WERI-Rb-1 (cell line): ENCODE results near the gene MPND.

Experiments
- DNase-seq: peaks from one replicate; pipeline ENCODE4 v3.0.0-alpha.2; 2020
- H3K27ac ChIP-seq: fragments of 250-450 bp; sonication (Bioruptor Pico); 2 replicates; pipeline ENCODE4 v1.5.1; 2020; ENCODE audit warnings: mild to moderate bottlenecking, moderate library complexity
- H3K27me3 ChIP-seq: fragments of 250-450 bp; sonication (Bioruptor Pico); 2 replicates; pipeline ENCODE4 v1.5.1; 2021; ENCODE audit warnings: mild to moderate bottlenecking, low read depth, moderate library complexity; ENCODE audit not compliant: insufficient read depth, severe bottlenecking
- H3K36me3 ChIP-seq: fragments of 250-450 bp; sonication (Bioruptor Pico); 2 replicates; pipeline ENCODE4 v1.5.1; 2020; ENCODE audit warnings: mild to moderate bottlenecking, moderate library complexity
- H3K4me3 ChIP-seq: 2 replicates; pipeline ENCODE4 v1.5.1; 2011; ENCODE audit warnings: low read depth, mild to moderate bottlenecking, control low read depth, low read length
- H3K9me3 ChIP-seq: fragments of 250-450 bp; sonication (Bioruptor Pico); 2 replicates; pipeline ENCODE4 v1.5.1; 2021; ENCODE audit warnings: mild to moderate bottlenecking, moderate library complexity; ENCODE audit not compliant: severe bottlenecking
- TF ChIP-seq, protein P1 (sequence below): IDR thresholded peaks from 2 replicates; pipeline ENCODE4 v1.5.1; 2011; ENCODE audit warnings: low read depth, mild to moderate bottlenecking, control low read depth, inconsistent platforms, low read length

MPND gene

DNA sequence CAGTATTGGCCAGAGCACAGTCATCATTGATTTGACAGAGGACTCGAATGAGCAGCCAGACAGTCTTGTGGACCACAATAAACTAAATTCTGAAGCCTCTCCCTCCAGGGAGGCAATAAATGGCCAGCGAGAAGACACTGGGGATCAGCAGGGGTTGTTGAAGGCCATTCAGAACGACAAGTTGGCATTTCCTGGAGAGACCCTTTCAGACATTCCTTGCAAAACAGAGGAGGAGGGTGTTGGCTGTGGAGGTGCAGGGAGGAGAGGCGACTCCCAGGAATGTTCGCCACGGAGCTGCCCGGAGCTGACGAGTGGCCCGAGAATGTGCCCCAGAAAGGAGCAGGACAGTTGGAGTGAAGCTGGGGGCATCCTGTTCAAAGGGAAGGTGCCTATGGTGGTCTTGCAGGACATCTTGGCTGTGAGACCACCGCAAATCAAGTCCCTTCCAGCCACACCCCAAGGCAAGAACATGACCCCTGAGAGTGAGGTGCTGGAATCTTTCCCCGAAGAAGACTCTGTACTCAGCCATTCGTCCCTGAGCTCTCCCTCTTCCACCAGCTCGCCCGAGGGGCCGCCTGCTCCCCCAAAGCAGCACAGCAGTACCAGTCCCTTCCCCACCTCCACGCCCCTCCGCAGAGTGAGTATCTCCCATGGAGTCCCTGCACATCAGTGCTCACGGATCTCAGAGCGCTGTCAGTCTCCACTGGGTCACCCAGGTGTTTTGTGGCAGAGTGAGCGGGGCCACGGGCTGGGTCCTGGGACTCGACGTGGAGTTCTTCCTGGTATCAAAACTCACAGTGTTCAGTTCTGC is 66.0 kb downstream of the MPND start:
- peaks cover 90% of the 10 kb centered on the region for H3K36me3 ChIP-seq
- TF ChIP-seq, protein P1, sequence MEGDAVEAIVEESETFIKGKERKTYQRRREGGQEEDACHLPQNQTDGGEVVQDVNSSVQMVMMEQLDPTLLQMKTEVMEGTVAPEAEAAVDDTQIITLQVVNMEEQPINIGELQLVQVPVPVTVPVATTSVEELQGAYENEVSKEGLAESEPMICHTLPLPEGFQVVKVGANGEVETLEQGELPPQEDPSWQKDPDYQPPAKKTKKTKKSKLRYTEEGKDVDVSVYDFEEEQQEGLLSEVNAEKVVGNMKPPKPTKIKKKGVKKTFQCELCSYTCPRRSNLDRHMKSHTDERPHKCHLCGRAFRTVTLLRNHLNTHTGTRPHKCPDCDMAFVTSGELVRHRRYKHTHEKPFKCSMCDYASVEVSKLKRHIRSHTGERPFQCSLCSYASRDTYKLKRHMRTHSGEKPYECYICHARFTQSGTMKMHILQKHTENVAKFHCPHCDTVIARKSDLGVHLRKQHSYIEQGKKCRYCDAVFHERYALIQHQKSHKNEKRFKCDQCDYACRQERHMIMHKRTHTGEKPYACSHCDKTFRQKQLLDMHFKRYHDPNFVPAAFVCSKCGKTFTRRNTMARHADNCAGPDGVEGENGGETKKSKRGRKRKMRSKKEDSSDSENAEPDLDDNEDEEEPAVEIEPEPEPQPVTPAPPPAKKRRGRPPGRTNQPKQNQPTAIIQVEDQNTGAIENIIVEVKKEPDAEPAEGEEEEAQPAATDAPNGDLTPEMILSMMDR = no peak
- H3K27me3 ChIP-seq = no peaks in the 10 kb centered on the region
- H3K4me3 ChIP-seq = no peak overlapping the region
- H3K27ac ChIP-seq = no peak overlapping the region
- DNase-seq = no peak
- no peaks in the 10 kb centered on the region for H3K9me3 ChIP-seq
